GM10248 (cell line): Measurements from ENCODE around the gene FYB1.

Experiments used
- CTCF ChIA-PET: fragments of 300-600 bp; sonication (Branson Sonifier 250); formaldehyde crosslinking; extraction: SDS; loops from one replicate; lab custom pipeline; 2021; ENCODE audit warnings: antibody characterized with exemption; lab: Yijun Ruan, JAX
- POLR2A ChIA-PET: fragments of 350-650 bp; sonication (Branson Sonifier 250); formaldehyde crosslinking; extraction: SDS; loops from one replicate; lab custom pipeline; 2020; ENCODE audit warnings: antibody characterized with exemption; lab: Yijun Ruan, JAX
- DNase-seq: peaks from one replicate; pipeline ENCODE4 v3.0.0; 2012; ENCODE audit errors: extremely low spot score
- CTCF ChIP-seq: IDR thresholded peaks from 2 replicates; pipeline ENCODE4 v1.5.1; 2012; ENCODE audit warnings: mild to moderate bottlenecking, low read depth; ENCODE audit errors: extremely low read depth, missing control alignments, control extremely low read depth

Gene FYB1

GRCh38 chr5:39076757-39077728 is 142.3 kb downstream of the FYB1 start:
- TF ChIP-seq CTCF, result no peak
- peak; percentile 33 for DNase-seq
- POLR2A ChIA-PET, result no interaction called here
- CTCF ChIA-PET, result interaction anchor here (1.2 kb wide), 1 partner anchor 635 kb away, joined by 3 read pairs; no protein-coding TSS in a partner anchor

GRCh38 chr5:39076101-39076756 is 143.1 kb downstream of the FYB1 start:
- POLR2A ChIA-PET, result no interaction called here
- no peak for TF ChIP-seq CTCF
- no peak for DNase-seq
- CTCF ChIA-PET, result interaction anchor here (1.2 kb wide), 1 partner anchor 635 kb away, joined by 3 read pairs; no protein-coding TSS in a partner anchor

- DNase-seq, result peak; percentile 94
- no peak for TF ChIP-seq CTCF
- ChIA-PET CTCF (no interaction called here), POLR2A (no interaction called here)
These were observed 145.1 kb downstream of the FYB1 start, which contains the start of gene RICTOR for GRCh38 chr5:39074017-39074814. Gene RICTOR (minus strand): TSS chr5:39074399. CDS start chr5:39074377, 22 bp downstream.

- CTCF ChIA-PET, result interaction anchor here (2.9 kb wide), 1 partner anchor 7 kb away, joined by 21 read pairs; no protein-coding TSS in a partner anchor
- POLR2A ChIA-PET, result no interaction called here
- TF ChIP-seq CTCF, result no peak
- no peak for DNase-seq
These were observed 145.7 kb downstream of the FYB1 start for GRCh38 chr5:39073767-39074016.

- DNase-seq, result peak; percentile 57
- TF ChIP-seq CTCF, result no peak
- ChIA-PET CTCF (interaction anchor here (2.9 kb wide), 1 partner anchor 8 kb away, joined by 21 read pairs; no protein-coding TSS in a partner anchor), POLR2A (no interaction called here)
These were observed 146.2 kb downstream of the FYB1 start for GRCh38 chr5:39072925-39073766.
